K562 (cell line): Measurements from ENCODE around the gene ZBTB22. TPM values are rescaled to one million over a fixed set of nuclear protein-coding genes. Genes with fewer than 3 reads are reported as not detected.

Source experiments
- ARID2 ChIP-seq: fragments of 450-650 bp; IDR thresholded peaks from 2 replicates; pipeline ENCODE4 v1.6.1; 2017; ENCODE audit warnings: antibody characterized with exemption, mild to moderate bottlenecking
- ATF1 ChIP-seq, 2 experiments: fragments of 450-650 bp in 1 of 2; IDR thresholded peaks; 2 replicates each; pipeline ENCODE4 v1.6.1; 2016; ENCODE audit warnings: missing compliant biosample characterization in 1 of 2, missing genetic modification characterization in 1 of 2
- CHD7 ChIP-seq: fragments of 200-600 bp; sonication (generic); IDR thresholded peaks from one replicate; pipeline ENCODE4 v1.6.1; 2012; ENCODE audit warnings: mild to moderate bottlenecking, low read depth, low read length, inconsistent platforms
- ETV6 ChIP-seq, 3 experiments: fragments of 150-350 bp in 1 of 3; sonication (generic) in 1 of 3; formaldehyde crosslinking in 1 of 3; IDR thresholded peaks; 2 replicates each; pipeline versions ENCODE4 v1.6.1 to v1.8.0; 2014 to 2022; ENCODE audit warnings: borderline replicate concordance in 2 of 3, low read depth in 2 of 3, antibody characterized with exemption in 1 of 3, low read length in 1 of 3, mild to moderate bottlenecking in 1 of 3, missing genetic modification reagents in 1 of 3
- MEF2D ChIP-seq: conservative IDR thresholded peaks from 2 replicates; pipeline ENCODE4 v1.6.1; 2016; ENCODE audit warnings: low read depth, missing genetic modification characterization, missing compliant biosample characterization
- RAD21 ChIP-seq, 2 experiments: fragments of 250-450 bp in 1 of 2; fragments of 450-650 bp in 1 of 2; sonication (Bioruptor Pico) in 1 of 2; formaldehyde crosslinking in 1 of 2; IDR thresholded peaks in 1 of 2; conservative IDR thresholded peaks in 1 of 2; 2 replicates each; pipeline versions ENCODE4 v1.4.0 to v1.8.0; 2020 to 2022; ENCODE audit warnings: mild to moderate bottlenecking in 2 of 2, moderate library complexity in 1 of 2
- TCFL5 ChIP-seq: fragments of 250-450 bp; sonication (Bioruptor Pico); conservative IDR thresholded peaks from 2 replicates; pipeline ENCODE4 v1.6.1; 2021; ENCODE audit warnings: mild to moderate bottlenecking, moderate library complexity, matching md5 sums
- TRIM24 ChIP-seq, 2 experiments: fragments of 450-650 bp; IDR thresholded peaks; 2 replicates each; pipeline ENCODE4 v1.6.1; 2016
- UBTF ChIP-seq, 2 experiments: IDR thresholded peaks; 2 replicates each; pipeline ENCODE4 v1.6.1; 2012; ENCODE audit warnings: improper control_type of control experiment in 2 of 2, low read depth in 2 of 2, low read length in 2 of 2, borderline replicate concordance in 1 of 2
- ZNF551 ChIP-seq: fragments of 250-450 bp; sonication (Bioruptor Pico); IDR thresholded peaks from 2 replicates; pipeline ENCODE4 v1.5.0; 2021; ENCODE audit warnings: mild to moderate bottlenecking, moderate library complexity
- ZSCAN29 ChIP-seq: fragments of 450-650 bp; IDR thresholded peaks from 2 replicates; pipeline ENCODE4 v1.6.1; 2017
- polyA plus RNA-seq, 8 experiments: library from polyadenylated mRNA; depleted of rRNA in 4 of 8; stranded (reverse) in 5 of 8; unstranded in 3 of 8; fragments of >200 nt; fragmentation: Nextera tagmentation in 2 of 8; fragmentation: Illumina TruSeq in 1 of 8; extraction: Ambion mirVana in 2 of 8; extraction: Trizol in 1 of 8; gene quantifications; 2 replicates each; pipeline versions ENCODE4 v1.2.1 to v1.2.3, GENCODE V29; 2011 to 2014; ENCODE audit warnings: inconsistent platforms in 1 of 8, missing spikeins in 1 of 8
- total RNA-seq, 7 experiments: library from RNA; depleted of rRNA in 6 of 7; stranded (reverse); fragments of >200 nt in 6 of 7; fragmentation: Illumina TruSeq in 2 of 7; extraction: Trizol in 2 of 7; gene quantifications; 2 replicates each; pipeline versions ENCODE4 v1.2.1 to v1.2.3, GENCODE V29; 2011 to 2021; ENCODE audit warnings: low replicate concordance in 1 of 7

The ZBTB22 gene
- total and polyA plus RNA-seq, 9 of the 15 experiments (the other 6 are each of a cell fraction or from before 2014, with no cell fraction given) = 0.21 to 11.9 (median 7.1) TPM

GRCh38 chr6:33312361-33313104 lies 5.0 kb downstream of the ZBTB22 start (continued):
- no peak for TF ChIP-seq CHD7
- peak in 1 of 2 experiments; percentile 33; a peak in 1 of 4 replicates for TF ChIP-seq RAD21 (CRISPR knock-in tag; conservative IDR thresholded peaks at IDR 0.05 in 1 of 2, IDR thresholded peaks at IDR 0.05 in 1 of 2)
- TF ChIP-seq ETV6 (IDR thresholded peaks at IDR 0.05; ENCODE audit: borderline replicate concordance in 1 of 2, low read depth in 2 of 2, low read length in 1 of 2) = no peak
- no peak for TF ChIP-seq ETV6 (CRISPR knock-in tag; IDR thresholded peaks at IDR 0.05; ENCODE audit: borderline replicate concordance)
- TF ChIP-seq MEF2D (tag) = no peak
- TF ChIP-seq ARID2 = 0 out of 2 replicates have a peak, but pooled peaks have one; percentile 7
- no peak for TF ChIP-seq UBTF (IDR thresholded peaks at IDR 0.05; ENCODE audit: borderline replicate concordance in 1 of 2, low read depth in 2 of 2, low read length in 2 of 2)
- TF ChIP-seq ZSCAN29 = no peak
- TF ChIP-seq TRIM24 (IDR thresholded peaks at IDR 0.05) = no peak
- TF ChIP-seq TCFL5 (CRISPR knock-in tag) = no peak
- no peak for TF ChIP-seq ATF1 (CRISPR knock-in tag; IDR thresholded peaks at IDR 0.05)
- peak; percentile 37 for TF ChIP-seq ATF1 (tag; IDR thresholded peaks at IDR 0.05)
- no peak for TF ChIP-seq ZNF551 (CRISPR knock-in tag)
